Nucleus accumbens (tissue), 56 donors: Measurements from ENCODE around the gene LAPTM5.
A peak's percentile ranks its signal among the peaks of the same experiment; 100 is the strongest.

Experiments
- DNase-seq, 56 donors: peaks; one replicate each; lab custom pipeline; 2025; lab: John Stamatoyannopoulos, UW

The LAPTM5 gene

DNA sequence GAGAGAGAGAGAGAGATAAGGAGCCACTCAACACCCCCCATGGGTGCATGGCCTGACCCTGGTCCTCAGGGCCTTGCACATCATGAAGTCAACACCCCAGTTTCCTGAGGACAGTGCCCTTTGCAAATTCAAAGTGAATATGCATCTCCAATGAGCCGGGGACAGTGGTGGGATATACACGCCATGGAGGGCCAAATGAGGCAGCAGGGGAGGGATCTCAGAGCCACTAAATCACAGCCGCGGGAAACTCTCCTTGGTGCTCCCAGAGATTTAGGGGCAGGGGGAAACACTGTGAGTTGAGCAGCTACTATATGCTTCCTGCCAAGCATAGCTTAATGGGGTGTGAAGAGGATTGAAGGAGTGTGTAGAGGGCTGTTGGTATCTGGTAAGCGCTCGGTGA is 69.7 kb downstream of the LAPTM5 start:
- no peak for DNase-seq

DNA sequence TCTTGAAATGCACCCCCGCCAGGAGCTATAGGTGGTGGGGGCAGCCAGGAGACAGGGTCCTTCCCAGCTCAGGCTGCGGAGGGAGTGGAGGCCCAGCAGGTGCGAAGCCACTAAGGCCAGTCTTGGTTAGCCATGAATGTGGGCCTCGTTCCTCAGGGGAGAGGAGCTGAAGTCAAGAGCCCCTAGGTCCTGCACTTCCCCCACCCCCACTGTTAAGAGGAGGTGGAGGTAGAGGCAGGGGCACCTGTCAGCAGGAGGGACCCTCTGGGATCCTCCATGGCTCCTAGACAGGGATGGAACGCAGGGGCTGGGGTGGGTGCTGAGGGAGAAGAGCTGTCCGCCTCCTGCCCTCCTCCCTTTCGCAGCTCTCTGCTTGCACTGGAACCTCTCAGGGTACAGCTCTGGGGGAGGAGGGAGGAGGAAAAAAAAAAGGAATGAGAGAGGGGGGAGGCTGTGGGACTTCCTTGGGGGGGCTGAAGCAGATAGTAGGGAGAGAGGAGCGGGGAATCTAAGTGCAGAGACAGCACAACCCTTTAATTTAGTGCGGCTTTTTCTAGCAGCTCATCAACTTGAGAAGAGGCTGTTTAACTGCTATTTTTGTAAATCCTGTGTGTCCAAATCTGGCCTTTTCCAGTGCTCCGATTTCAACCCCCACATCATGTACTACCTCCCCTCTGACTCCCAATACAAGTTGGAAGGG is 71.2 kb downstream of the LAPTM5 start:
- no peak for DNase-seq

DNA sequence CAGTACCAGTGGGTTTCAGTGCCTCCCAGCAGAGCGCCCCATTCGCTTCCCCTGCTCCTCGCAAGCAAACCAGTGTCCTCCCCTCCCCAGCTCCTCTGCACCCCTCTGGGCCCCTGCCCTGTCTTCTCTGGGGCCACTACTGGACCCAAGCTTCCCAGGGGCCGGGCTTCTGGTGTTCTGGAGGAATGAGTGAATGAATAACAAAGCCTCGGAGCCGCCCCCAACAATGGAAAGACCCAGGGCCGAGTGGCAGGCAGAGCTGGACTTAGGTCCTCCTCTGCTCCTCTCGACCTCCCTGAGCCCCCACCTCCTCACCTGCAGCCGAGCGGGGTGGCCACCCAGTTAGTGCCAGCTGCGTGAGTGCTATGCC is 71.8 kb downstream of the LAPTM5 start:
- DNase-seq, result no peak

DNA sequence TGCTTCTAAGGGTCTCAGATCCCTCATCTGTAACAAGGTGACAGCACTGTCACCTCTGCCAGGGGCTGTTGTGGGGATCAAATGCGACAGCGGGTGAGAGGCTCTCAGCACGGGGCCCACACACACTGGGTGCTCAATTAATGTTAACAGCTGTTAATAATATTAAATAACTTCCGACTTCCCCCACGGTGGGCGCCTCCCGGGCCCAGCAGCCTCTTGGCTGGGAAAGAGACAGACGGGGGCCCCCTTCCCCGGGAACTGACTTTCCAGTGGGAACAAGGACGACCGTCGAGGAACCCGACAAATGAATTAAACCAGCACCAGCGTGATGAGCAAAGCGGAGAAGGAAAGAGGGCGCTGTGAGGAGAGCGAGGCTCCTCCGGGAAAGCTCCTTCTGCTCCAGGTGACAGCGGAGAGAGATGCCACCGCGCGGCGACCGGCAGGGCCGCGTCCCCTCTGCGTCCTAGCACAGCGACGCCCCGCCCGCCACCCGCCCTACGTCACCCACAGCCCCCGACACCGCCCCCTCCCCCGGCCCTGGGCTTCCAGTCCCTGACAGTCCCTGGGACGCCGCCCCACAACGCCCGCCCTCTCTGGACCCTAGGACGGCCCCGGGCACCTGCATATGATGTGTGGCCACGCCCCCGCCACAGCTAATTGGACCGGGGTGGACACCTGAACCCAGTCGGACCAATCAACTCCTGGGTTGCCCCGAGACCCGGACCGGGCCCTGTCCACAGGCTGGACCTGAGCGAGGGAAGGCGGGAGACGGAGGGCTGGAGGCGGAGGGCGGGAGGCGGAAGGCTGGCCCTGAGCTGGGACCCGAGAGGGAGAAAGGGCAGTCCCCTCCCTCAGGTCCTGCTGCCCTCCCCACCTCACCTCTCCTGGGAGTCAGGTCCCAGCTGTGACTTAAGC is 72.4 kb downstream of the LAPTM5 start:
- peak in 6 of 56 donors; percentile 6 to 38 (median 22) for DNase-seq

- no peak for DNase-seq
Measured at GRCh38 chr1:30684259-30684658, 73.3 kb downstream of the LAPTM5 start.

- no peak for DNase-seq
Measured at GRCh38 chr1:30683699-30684098, 73.9 kb downstream of the LAPTM5 start.
